Measurements from ENCODE around the gene DCAF4L1. TPM values are rescaled to one million over a fixed set of nuclear protein-coding genes. Genes with fewer than 3 reads are reported as not detected.

The DCAF4L1 gene
- total RNA-seq, 4 donors from 2014 or later, result under 0.01 to 0.38 (median 0.15) TPM

GRCh38 chr4:42008011-42008786 is 26.6 kb downstream of the DCAF4L1 start:
- H3K9me3 ChIP-seq, result no peaks in the 10 kb centered on the region
- DNase-seq, result no peak
- H3K4me3 ChIP-seq, result no peak overlapping the region
- no peaks in the 10 kb centered on the region for H3K27me3 ChIP-seq
- H3K27ac ChIP-seq, result no peak overlapping the region
- TF ChIP-seq, protein P1, sequence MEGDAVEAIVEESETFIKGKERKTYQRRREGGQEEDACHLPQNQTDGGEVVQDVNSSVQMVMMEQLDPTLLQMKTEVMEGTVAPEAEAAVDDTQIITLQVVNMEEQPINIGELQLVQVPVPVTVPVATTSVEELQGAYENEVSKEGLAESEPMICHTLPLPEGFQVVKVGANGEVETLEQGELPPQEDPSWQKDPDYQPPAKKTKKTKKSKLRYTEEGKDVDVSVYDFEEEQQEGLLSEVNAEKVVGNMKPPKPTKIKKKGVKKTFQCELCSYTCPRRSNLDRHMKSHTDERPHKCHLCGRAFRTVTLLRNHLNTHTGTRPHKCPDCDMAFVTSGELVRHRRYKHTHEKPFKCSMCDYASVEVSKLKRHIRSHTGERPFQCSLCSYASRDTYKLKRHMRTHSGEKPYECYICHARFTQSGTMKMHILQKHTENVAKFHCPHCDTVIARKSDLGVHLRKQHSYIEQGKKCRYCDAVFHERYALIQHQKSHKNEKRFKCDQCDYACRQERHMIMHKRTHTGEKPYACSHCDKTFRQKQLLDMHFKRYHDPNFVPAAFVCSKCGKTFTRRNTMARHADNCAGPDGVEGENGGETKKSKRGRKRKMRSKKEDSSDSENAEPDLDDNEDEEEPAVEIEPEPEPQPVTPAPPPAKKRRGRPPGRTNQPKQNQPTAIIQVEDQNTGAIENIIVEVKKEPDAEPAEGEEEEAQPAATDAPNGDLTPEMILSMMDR (IDR thresholded peaks at IDR 0.05), result no peak
- TF ChIP-seq POLR2A (IDR thresholded peaks at IDR 0.05), result no peak
- H3K36me3 ChIP-seq, result peaks cover 0 to 70% (median 0%) of the 10 kb centered on the region in 3 donors
- intact Hi-C loops (cut with DNase I), result no loop called here
- WGBS, 2 donors, result 92 to 100% methylated on average over 3 of the region's 3 CpGs
- peaks cover 0 to 5% (median 0%) of the 10 kb centered on the region in 3 donors for H3K4me1 ChIP-seq

- intact Hi-C loops (cut with DNase I), result no loop called here
- 81 to 91% methylated on average over 2 of the region's 2 CpGs for WGBS, 2 donors
Observed at GRCh38 chr4:42015438-42015837, 33.9 kb downstream of the DCAF4L1 start.

GRCh38 chr4:42018451-42018850 is 36.9 kb downstream of the DCAF4L1 start:
- H3K36me3 ChIP-seq, result peaks cover 0 to 46% (median 0%) of the 10 kb centered on the region in 3 donors
- H3K27me3 ChIP-seq, result no peaks in the 10 kb centered on the region
- DNase-seq, result no peak
- 79 to 80% methylated on average over 2 of the region's 2 CpGs for WGBS, 2 donors
- no peaks in the 10 kb centered on the region for H3K4me1 ChIP-seq
- TF ChIP-seq, protein P1 (IDR thresholded peaks at IDR 0.05), result no peak
- TF ChIP-seq POLR2A (IDR thresholded peaks at IDR 0.05), result no peak
- H3K4me3 ChIP-seq, result no peak overlapping the region
- intact Hi-C loops (cut with DNase I), result no loop called here
- H3K9me3 ChIP-seq, result no peaks in the 10 kb centered on the region
- no peak overlapping the region for H3K27ac ChIP-seq

More at GRCh38 chr4:42015438-42015837, 33.9 kb downstream of the DCAF4L1 start:
- no peak for DNase-seq
- H3K9me3 ChIP-seq, result no peaks in the 10 kb centered on the region
- peaks cover 0 to 23% (median 0%) of the 10 kb centered on the region in 3 donors for H3K36me3 ChIP-seq
- H3K27ac ChIP-seq, result no peak overlapping the region
- H3K4me3 ChIP-seq, result no peak overlapping the region
- no peaks in the 10 kb centered on the region for H3K27me3 ChIP-seq
- TF ChIP-seq, protein P1 (IDR thresholded peaks at IDR 0.05), result no peak
- TF ChIP-seq POLR2A (IDR thresholded peaks at IDR 0.05), result no peak
- no peaks in the 10 kb centered on the region for H3K4me1 ChIP-seq

Other genes starting within 250 kb of the DCAF4L1 start
- gene PHOX2B, start 233.0 kb upstream of the DCAF4L1 start, total RNA-seq, result not detected
- 10 to 100 TPM; 37.6 to 69.0 (median 65.6) TPM for gene TMEM33, start 46.3 kb upstream of the DCAF4L1 start, total RNA-seq
- 10 to 100 TPM; 37.1 to 52.7 (median 46.4) TPM for gene SLC30A9, start 8.8 kb downstream of the DCAF4L1 start, total RNA-seq
- gene BEND4, start 170.9 kb downstream of the DCAF4L1 start, total RNA-seq, result under 1 TPM in 1 of 4 donors, not detected in 3; under 0.01 TPM